Measurements from ENCODE around the gene ETV5.

ETV5 gene

DNA sequence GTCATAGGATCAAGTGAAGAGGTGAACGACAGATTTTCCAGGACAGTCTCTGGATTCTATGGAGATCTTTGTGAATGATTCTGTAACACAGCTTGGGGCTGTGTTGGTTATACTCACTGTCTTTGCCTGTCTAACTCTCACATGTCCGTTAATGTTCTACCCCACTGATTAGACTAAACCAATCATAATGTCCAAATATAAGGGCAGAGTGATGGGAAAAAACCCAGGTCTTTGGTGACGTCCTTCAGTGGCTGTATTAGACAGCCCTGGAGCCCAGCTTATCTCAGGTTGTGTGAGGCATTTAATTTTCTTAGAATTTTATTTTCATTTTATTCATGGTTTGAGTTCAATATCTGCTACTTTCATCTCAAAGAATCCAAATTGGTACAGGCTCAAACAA is 111.8 kb downstream of the ETV5 start:
- Histone ChIP-seq H3K9ac (no peak overlapping the region), H3K27ac (no peak overlapping the region)

More for the DNA sequence above, 111.8 kb downstream of the ETV5 start:
- peaks cover 0 to 16% (median 10%) of the 10 kb centered on the region in 10 experiments; a peak in 11 of 20 replicates for H3K4me1 ChIP-seq
- TF ChIP-seq Cebpa-rat (IDR thresholded peaks at IDR 0.05), result no peak
- no peaks in the 10 kb centered on the region for H3K27me3 ChIP-seq
- no peak overlapping the region for H3K4me3 ChIP-seq
- no peaks in the 10 kb centered on the region for H3K36me3 ChIP-seq
- H3K4me2 ChIP-seq, result no peak overlapping the region
- no peaks in the 10 kb centered on the region for H4K20me1 ChIP-seq
- H3K9me3 ChIP-seq (replicated peaks in 1 of 11), result no peaks in the 10 kb centered on the region; a peak in 1 of 22 replicates

Measured in BLaER1 treated with 17β-estradiol and CSF1 and Interleukin-3, amounts not matched to agents 10 nM and 100 nM (cell line).